Upper lobe of right lung (tissue), 1 donor: Measurements from ENCODE around the gene MGLL. TPM values are rescaled to one million over a fixed set of nuclear protein-coding genes. Genes with fewer than 3 reads are reported as not detected.

ENCODE experiments used
- ATAC-seq: fragments of 200-7000 bp; cut with Tn5 transposase; one replicate; pipeline ENCODE4 v1.9.1; 2020; ENCODE audit warnings: mild to moderate bottlenecking, moderate library complexity
- DNase-seq: peaks from one replicate; pipeline ENCODE4 v3.0.0-alpha.2; 2020
- H3K27ac ChIP-seq: fragments of 200-600 bp; one replicate; pipeline ENCODE4 v1.8.0; 2022
- H3K27me3 ChIP-seq: fragments of 200-600 bp; one replicate; pipeline ENCODE4 v1.8.0; 2022; ENCODE audit warnings: mild to moderate bottlenecking
- H3K36me3 ChIP-seq: fragments of 200-600 bp; one replicate; pipeline ENCODE4 v1.8.0; 2022
- H3K4me1 ChIP-seq: fragments of 200-600 bp; one replicate; pipeline ENCODE4 v1.8.0; 2022
- H3K4me3 ChIP-seq: fragments of 200-600 bp; one replicate; pipeline ENCODE4 v1.8.0; 2022; ENCODE audit warnings: mild to moderate bottlenecking
- H3K9me3 ChIP-seq: fragments of 200-600 bp; one replicate; pipeline ENCODE4 v1.8.0; 2022
- CTCF ChIP-seq: fragments of 200-600 bp; IDR thresholded peaks from one replicate; pipeline ENCODE4 v1.8.0; 2022; ENCODE audit warnings: antibody characterized with exemption
- intact Hi-C: fragments of 100-400 bp; cut with DNase I; formaldehyde crosslinking; loops from one replicate; pipeline ENCODE4 v1.11.0; 2022
- long read RNA-seq: library from polyadenylated mRNA; unstranded; transcript quantifications from one replicate; pipeline ENCODE4 v2.0.0, GENCODE V29; 2021
- total RNA-seq: library from RNA; stranded (reverse); fragmentation: NEBNext Ultra II Directional; extraction: Animal tissue kit (Norgen Biotek cat#: 25700); gene quantifications from one replicate; pipeline ENCODE4 v1.2.1, GENCODE V29; 2021
- donor health status: DM: no; HTN: yes; CAD: no; lungs with severe emphysema.

Gene MGLL
- total RNA-seq = 194 TPM
- long read RNA-seq, full-length matches to known transcripts = 205 of 490 reads
- long read RNA-seq, partial matches to known transcripts = 15 of 490 reads
- long read RNA-seq, other reads (novel, unspliced or antisense) = 270 of 490 reads

- H3K27ac ChIP-seq = peak within 1 kb of the TSS; percentile 87
- no peaks in the 10 kb centered on the region for H3K27me3 ChIP-seq
- intact Hi-C loops = loop anchor here (10.0 kb wide), 1 partner anchor 137 kb away; no protein-coding TSS in a partner anchor
- H3K36me3 ChIP-seq = no peaks in the 10 kb centered on the region
- TF ChIP-seq CTCF = no peak
- H3K4me1 ChIP-seq = peaks cover 40% of the 10 kb centered on the region
- DNase-seq (peak; percentile 78), ATAC-seq (peak; percentile 35)
- no peaks in the 10 kb centered on the region for H3K9me3 ChIP-seq
- peak within 1 kb of the TSS; percentile 87 for H3K4me3 ChIP-seq
These were observed at the start of gene MGLL for GRCh38 chr3:127822041-127822681. Gene MGLL (minus strand): TSS chr3:127822515. CDS start chr3:127822318, 197 bp downstream.

- ATAC-seq = no peak
- intact Hi-C loops = no loop called here
- Histone ChIP-seq H3K9me3 (no peaks in the 10 kb centered on the region), H3K4me1 (no peaks in the 10 kb centered on the region), H3K36me3 (no peaks in the 10 kb centered on the region), H3K27ac (no peak overlapping the region), H3K4me3 (no peak overlapping the region), H3K27me3 (no peaks in the 10 kb centered on the region)
- TF ChIP-seq CTCF = no peak
- DNase-seq = no peak
These were observed 47.8 kb upstream of the MGLL start for GRCh38 chr3:127870156-127870555.

GRCh38 chr3:127867986-127868385 lies 45.7 kb upstream of the MGLL start:
- intact Hi-C loops = no loop called here
- H3K9me3 ChIP-seq = no peaks in the 10 kb centered on the region
- TF ChIP-seq CTCF = no peak
- DNase-seq = no peak
- no peaks in the 10 kb centered on the region for H3K36me3 ChIP-seq
- ATAC-seq = no peak
- H3K4me3 ChIP-seq = no peak overlapping the region
- no peaks in the 10 kb centered on the region for H3K4me1 ChIP-seq
- no peaks in the 10 kb centered on the region for H3K27me3 ChIP-seq
- no peak overlapping the region for H3K27ac ChIP-seq

- H3K27ac ChIP-seq = no peak overlapping the region
- no peaks in the 10 kb centered on the region for H3K9me3 ChIP-seq
- H3K4me3 ChIP-seq = no peak overlapping the region
- H3K27me3 ChIP-seq = no peaks in the 10 kb centered on the region
- TF ChIP-seq CTCF = no peak
- H3K4me1 ChIP-seq = no peaks in the 10 kb centered on the region
- ATAC-seq (no peak), DNase-seq (no peak)
- intact Hi-C loops = no loop called here
- no peaks in the 10 kb centered on the region for H3K36me3 ChIP-seq
These were observed 45.1 kb upstream of the MGLL start for GRCh38 chr3:127867412-127867811.

- no peak overlapping the region for H3K27ac ChIP-seq
- no peaks in the 10 kb centered on the region for H3K4me1 ChIP-seq
- no peaks in the 10 kb centered on the region for H3K36me3 ChIP-seq
- TF ChIP-seq CTCF = no peak
- no peaks in the 10 kb centered on the region for H3K27me3 ChIP-seq
- DNase-seq (no peak), ATAC-seq (no peak)
- H3K4me3 ChIP-seq = no peak overlapping the region
- intact Hi-C loops = no loop called here
- H3K9me3 ChIP-seq = no peaks in the 10 kb centered on the region
These were observed 43.6 kb upstream of the MGLL start for GRCh38 chr3:127865941-127866340.
